ENCODE results near the gene NRTN.

Gene NRTN

DNA sequence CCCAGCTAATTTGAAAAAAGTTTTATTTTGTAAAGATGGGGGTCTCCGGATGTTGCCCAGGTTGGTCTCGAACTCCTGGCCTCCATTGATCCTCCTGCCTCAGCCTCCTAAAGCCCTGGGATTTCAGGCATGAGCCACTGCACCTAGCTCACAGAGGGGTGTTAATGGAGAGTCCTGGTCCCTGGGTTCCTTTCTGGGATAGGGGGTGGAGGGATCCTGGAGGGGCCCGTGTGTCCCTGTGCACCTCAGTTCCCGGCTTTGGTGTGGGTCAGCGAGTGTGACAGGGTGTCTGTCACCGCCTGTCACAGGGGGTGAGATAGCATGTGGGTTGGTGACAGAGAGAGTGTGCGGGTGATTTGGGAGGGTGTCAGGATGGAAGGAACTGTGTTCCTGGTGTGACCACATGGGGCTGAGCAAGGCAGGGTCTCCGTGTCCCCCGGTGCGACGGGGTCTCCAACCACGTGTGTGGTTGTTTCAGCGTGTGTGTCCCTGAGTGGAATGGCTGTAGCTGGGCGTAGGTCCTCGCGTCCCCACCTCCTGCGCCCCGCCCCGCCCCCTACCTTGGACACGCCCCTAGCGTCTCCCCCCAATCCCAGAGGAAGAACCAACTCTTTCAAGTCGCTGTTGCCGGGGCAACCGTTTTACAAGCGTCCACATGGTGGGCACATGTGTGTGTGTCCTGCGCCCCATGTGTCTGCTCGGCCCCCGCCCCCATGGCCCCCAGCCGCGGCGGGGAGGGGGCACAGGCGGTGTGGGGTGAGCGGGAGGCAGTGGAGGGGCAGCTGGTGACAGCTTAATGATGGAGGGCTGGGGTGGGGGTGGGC, 2.9 kb upstream of the NRTN start:
- Mint-ChIP-seq H3K27ac (peak overlapping the region in 2 of 3 experiments; percentile 26 to 63), H3K9me3 (no peaks in the 10 kb centered on the region), H3K27me3 (ENCODE audit: low read depth) (peaks cover 34% of the 10 kb centered on the region), H3K4me3 (peak overlapping the region; percentile 44 to 70 (median 57)), H3K36me3 (ENCODE audit: low read depth) (no peaks in the 10 kb centered on the region), H3K4me1 (peaks cover 26% of the 10 kb centered on the region)
- no peak for TF ChIP-seq CTCF (IDR thresholded peaks at IDR 0.05; ENCODE audit: unreplicated experiment in 3 of 3)

- no peaks in the 10 kb centered on the region for H3K9me3 Mint-ChIP-seq
- peak overlapping the region in 2 of 3 experiments; percentile 19 to 66 for H3K27ac Mint-ChIP-seq
- peaks cover 42% of the 10 kb centered on the region for H3K27me3 Mint-ChIP-seq (ENCODE audit: low read depth)
- no peak for TF ChIP-seq CTCF (IDR thresholded peaks at IDR 0.05; ENCODE audit: unreplicated experiment in 3 of 3)
- peak overlapping the region; percentile 69 to 78 (median 70) for H3K4me3 Mint-ChIP-seq
- H3K4me1 Mint-ChIP-seq = peaks cover 26% of the 10 kb centered on the region
- no peaks in the 10 kb centered on the region for H3K36me3 Mint-ChIP-seq (ENCODE audit: low read depth)
These were observed 1.5 kb upstream of the NRTN start for GRCh38 chr19:5803441-5803751.

- Mint-ChIP-seq H3K4me1 (peaks cover 24% of the 10 kb centered on the region), H3K27ac (peak overlapping the region in 2 of 3 experiments; percentile 61 to 66), H3K27me3 (ENCODE audit: low read depth) (peaks cover 48% of the 10 kb centered on the region), H3K9me3 (no peaks in the 10 kb centered on the region), H3K36me3 (ENCODE audit: low read depth) (no peaks in the 10 kb centered on the region), H3K4me3 (peak overlapping the region; percentile 76 to 83 (median 79))
- peak; percentile 95 to 99 (median 99) for TF ChIP-seq CTCF (IDR thresholded peaks at IDR 0.05; ENCODE audit: unreplicated experiment in 3 of 3)
These were observed 933 bp upstream of the NRTN start for GRCh38 chr19:5803752-5804515.

DNA sequence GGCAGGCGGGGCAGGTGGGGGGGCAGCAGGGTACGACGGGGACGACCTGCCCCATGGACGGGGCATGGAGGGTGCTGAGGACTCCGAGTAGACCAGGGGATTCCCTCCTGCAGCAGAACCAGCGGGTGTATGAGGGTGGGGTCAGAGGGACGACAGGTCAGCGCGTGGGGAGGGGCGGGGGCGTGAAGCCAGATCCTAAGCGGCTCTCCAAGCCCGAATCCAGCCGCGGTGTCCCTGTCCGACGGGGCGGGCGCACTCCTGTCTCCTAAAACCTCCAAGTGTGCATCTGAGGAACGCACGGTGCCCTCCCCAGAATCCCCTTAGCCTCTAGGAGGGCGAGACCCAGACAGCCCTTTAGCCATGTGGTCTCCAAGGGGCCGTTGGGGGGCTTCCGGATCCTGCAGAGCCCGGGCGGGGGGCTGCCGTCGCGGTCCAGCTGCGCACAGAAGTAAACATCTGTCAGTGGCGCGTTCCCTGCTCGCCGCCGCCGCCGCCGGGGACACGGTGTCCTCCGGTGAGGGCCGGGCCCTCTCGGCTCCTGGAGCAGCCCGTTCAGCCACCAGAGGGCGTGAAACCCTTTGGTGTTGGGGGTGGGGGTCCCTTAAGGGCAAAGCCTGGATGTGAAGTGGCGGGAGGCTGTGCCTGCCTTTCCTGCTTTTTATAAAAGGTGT, 730 bp downstream of the NRTN start:
- peak; percentile 71 to 81 (median 71) for TF ChIP-seq CTCF (IDR thresholded peaks at IDR 0.05; ENCODE audit: unreplicated experiment in 3 of 3)
- Mint-ChIP-seq H3K36me3 (ENCODE audit: low read depth) (no peaks in the 10 kb centered on the region), H3K27ac (no peak overlapping the region), H3K27me3 (ENCODE audit: low read depth) (peaks cover 49% of the 10 kb centered on the region), H3K9me3 (no peaks in the 10 kb centered on the region), H3K4me1 (peaks cover 16% of the 10 kb centered on the region), H3K4me3 (peak overlapping the region; percentile 53 to 68 (median 65))

DNA sequence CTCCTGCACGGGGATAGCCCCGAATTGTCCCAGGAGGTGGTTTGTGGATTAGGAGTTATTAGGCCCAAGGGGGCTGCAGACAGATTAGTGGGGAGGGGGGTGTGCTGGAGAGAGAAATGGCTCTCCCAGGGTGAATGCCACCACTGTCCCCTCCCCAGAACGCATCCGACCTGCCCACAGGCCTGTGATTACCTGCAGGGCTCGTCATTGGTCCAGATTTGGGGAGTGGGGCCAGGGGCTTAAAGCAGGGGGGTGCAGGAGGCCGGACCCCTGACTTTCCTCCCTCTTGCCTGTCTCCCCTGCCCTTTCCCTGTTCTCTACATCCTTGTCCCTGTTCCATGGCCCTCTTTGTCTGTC, 1.2 kb downstream of the NRTN start:
- H3K9me3 Mint-ChIP-seq = no peaks in the 10 kb centered on the region
- TF ChIP-seq CTCF (IDR thresholded peaks at IDR 0.05; ENCODE audit: unreplicated experiment in 3 of 3) = no peak
- H3K27me3 Mint-ChIP-seq (ENCODE audit: low read depth) = peaks cover 49% of the 10 kb centered on the region
- H3K36me3 Mint-ChIP-seq (ENCODE audit: low read depth) = no peaks in the 10 kb centered on the region
- peaks cover 16% of the 10 kb centered on the region for H3K4me1 Mint-ChIP-seq
- H3K4me3 Mint-ChIP-seq = peak overlapping the region in 2 of 3 experiments; percentile 57 to 68
- no peak overlapping the region for H3K27ac Mint-ChIP-seq

Data from nephron (organoid).